ENCODE measurements around the gene ARHGEF10L.
"Not testable (repeated sequence)": the region's sequence is repeated elsewhere in the genome, so short reads cannot be mapped to it uniquely, and the experiment has no call there.

The ARHGEF10L gene

GRCh38 chr1:17539477-17540254, at the start of gene ARHGEF10L:
Gene ARHGEF10L (plus strand): TSS chr1:17539698. CDS start chr1:17580596, 40,898 bp downstream.
- intact Hi-C loops (cut with DNase I), result no loop called here
- DNase-seq, result peak in 28 of 42 donors; percentile 11 to 72 (median 42)

- DNase-seq; intact Hi-C loops (cut with DNase I): not testable (repeated sequence)
Measured at GRCh38 chr1:17489768-17490417, 49.6 kb upstream of the ARHGEF10L start.

GRCh38 chr1:17490667-17491066, 48.8 kb upstream of the ARHGEF10L start:
- intact Hi-C loops (cut with DNase I); DNase-seq: not testable (repeated sequence)

GRCh38 chr1:17494114-17494729, 45.3 kb upstream of the ARHGEF10L start:
- peak in 41 of 42 donors; percentile 18 to 88 (median 71) for DNase-seq
- intact Hi-C loops (cut with DNase I), result no loop called here

GRCh38 chr1:17496419-17496818, 43.1 kb upstream of the ARHGEF10L start:
- intact Hi-C loops (cut with DNase I), result no loop called here

GRCh38 chr1:17498214-17498613, 41.3 kb upstream of the ARHGEF10L start:
- no peak for DNase-seq

More at GRCh38 chr1:17496419-17496818, 43.1 kb upstream of the ARHGEF10L start:
- no peak for DNase-seq

GRCh38 chr1:17502326-17502778, 37.1 kb upstream of the ARHGEF10L start:
- peak; percentile 46 to 96 (median 88) for DNase-seq
- intact Hi-C loops (cut with DNase I), result loop anchor here (2.0 kb wide), 1 partner anchor 106 kb away; no protein-coding TSS in a partner anchor

More at GRCh38 chr1:17498214-17498613, 41.3 kb upstream of the ARHGEF10L start:
- intact Hi-C loops (cut with DNase I), result no loop called here

- DNase-seq, result no peak
- intact Hi-C loops (cut with DNase I), result loop anchor here (2.0 kb wide), 1 partner anchor 106 kb away; no protein-coding TSS in a partner anchor
Measured at GRCh38 chr1:17503146-17503545, 36.4 kb upstream of the ARHGEF10L start.

- intact Hi-C loops (cut with DNase I); DNase-seq: not testable (repeated sequence)
Measured at GRCh38 chr1:17507200-17507599, 32.3 kb upstream of the ARHGEF10L start.

- DNase-seq, result no peak
- intact Hi-C loops (cut with DNase I), result no loop called here
Measured at GRCh38 chr1:17507915-17508314, 31.6 kb upstream of the ARHGEF10L start.

- no peak for DNase-seq
- intact Hi-C loops (cut with DNase I), result no loop called here
Measured at GRCh38 chr1:17509363-17509762, 30.1 kb upstream of the ARHGEF10L start.

GRCh38 chr1:17510138-17510537, 29.4 kb upstream of the ARHGEF10L start:
- intact Hi-C loops (cut with DNase I), result no loop called here
- DNase-seq, result no peak

GRCh38 chr1:17511188-17511587, 28.3 kb upstream of the ARHGEF10L start:
- DNase-seq, result no peak
- intact Hi-C loops (cut with DNase I), result no loop called here

GRCh38 chr1:17513131-17513530, 26.4 kb upstream of the ARHGEF10L start:
- DNase-seq, result no peak
- intact Hi-C loops (cut with DNase I), result no loop called here

- no peak for DNase-seq
- intact Hi-C loops (cut with DNase I), result no loop called here
Measured at GRCh38 chr1:17514776-17515175, 24.7 kb upstream of the ARHGEF10L start.

- no peak for DNase-seq
- intact Hi-C loops (cut with DNase I), result no loop called here
Measured at GRCh38 chr1:17515902-17516301, 23.6 kb upstream of the ARHGEF10L start.

- DNase-seq, result no peak
- intact Hi-C loops (cut with DNase I), result no loop called here
Measured at GRCh38 chr1:17516303-17517214, 22.9 kb upstream of the ARHGEF10L start.

- intact Hi-C loops (cut with DNase I), result no loop called here
- no peak for DNase-seq
Measured at GRCh38 chr1:17520041-17520440, 19.5 kb upstream of the ARHGEF10L start.
